WERI-Rb-1 (cell line): ENCODE results near the gene OTUD7B.

Experiments
- DNase-seq: peaks from one replicate; pipeline ENCODE4 v3.0.0-alpha.2; 2020
- H3K27ac ChIP-seq: fragments of 250-450 bp; sonication (Bioruptor Pico); 2 replicates; pipeline ENCODE4 v1.5.1; 2020; ENCODE audit warnings: mild to moderate bottlenecking, moderate library complexity
- H3K27me3 ChIP-seq: fragments of 250-450 bp; sonication (Bioruptor Pico); 2 replicates; pipeline ENCODE4 v1.5.1; 2021; ENCODE audit warnings: mild to moderate bottlenecking, low read depth, moderate library complexity; ENCODE audit not compliant: insufficient read depth, severe bottlenecking
- H3K36me3 ChIP-seq: fragments of 250-450 bp; sonication (Bioruptor Pico); 2 replicates; pipeline ENCODE4 v1.5.1; 2020; ENCODE audit warnings: mild to moderate bottlenecking, moderate library complexity
- H3K4me3 ChIP-seq: 2 replicates; pipeline ENCODE4 v1.5.1; 2011; ENCODE audit warnings: low read depth, mild to moderate bottlenecking, control low read depth, low read length
- H3K9me3 ChIP-seq: fragments of 250-450 bp; sonication (Bioruptor Pico); 2 replicates; pipeline ENCODE4 v1.5.1; 2021; ENCODE audit warnings: mild to moderate bottlenecking, moderate library complexity; ENCODE audit not compliant: severe bottlenecking
- TF ChIP-seq, protein P1 (sequence below): IDR thresholded peaks from 2 replicates; pipeline ENCODE4 v1.5.1; 2011; ENCODE audit warnings: low read depth, mild to moderate bottlenecking, control low read depth, inconsistent platforms, low read length

OTUD7B gene

DNA sequence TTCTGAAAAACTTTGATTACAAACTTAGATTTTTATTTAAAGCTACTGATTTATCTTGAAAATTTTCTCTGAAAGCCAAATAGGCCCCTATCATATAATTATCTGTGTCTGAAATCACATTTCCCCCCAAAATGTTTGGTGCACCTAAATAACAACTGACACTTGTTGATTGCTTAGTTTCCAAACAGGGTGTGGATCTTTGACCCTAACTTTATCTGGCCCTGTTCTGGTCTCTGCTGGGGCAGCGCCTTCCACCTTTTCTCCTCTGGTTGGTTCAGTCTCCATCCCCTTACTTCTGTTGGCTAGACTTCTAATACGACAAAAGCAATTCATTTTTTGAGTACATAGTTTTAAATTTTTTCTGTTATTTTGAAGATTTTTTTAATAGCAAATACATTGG, 10.2 kb upstream of the OTUD7B start:
- H3K9me3 ChIP-seq = no peaks in the 10 kb centered on the region
- H3K4me3 ChIP-seq = no peak overlapping the region
- no peaks in the 10 kb centered on the region for H3K36me3 ChIP-seq
- TF ChIP-seq, protein P1, sequence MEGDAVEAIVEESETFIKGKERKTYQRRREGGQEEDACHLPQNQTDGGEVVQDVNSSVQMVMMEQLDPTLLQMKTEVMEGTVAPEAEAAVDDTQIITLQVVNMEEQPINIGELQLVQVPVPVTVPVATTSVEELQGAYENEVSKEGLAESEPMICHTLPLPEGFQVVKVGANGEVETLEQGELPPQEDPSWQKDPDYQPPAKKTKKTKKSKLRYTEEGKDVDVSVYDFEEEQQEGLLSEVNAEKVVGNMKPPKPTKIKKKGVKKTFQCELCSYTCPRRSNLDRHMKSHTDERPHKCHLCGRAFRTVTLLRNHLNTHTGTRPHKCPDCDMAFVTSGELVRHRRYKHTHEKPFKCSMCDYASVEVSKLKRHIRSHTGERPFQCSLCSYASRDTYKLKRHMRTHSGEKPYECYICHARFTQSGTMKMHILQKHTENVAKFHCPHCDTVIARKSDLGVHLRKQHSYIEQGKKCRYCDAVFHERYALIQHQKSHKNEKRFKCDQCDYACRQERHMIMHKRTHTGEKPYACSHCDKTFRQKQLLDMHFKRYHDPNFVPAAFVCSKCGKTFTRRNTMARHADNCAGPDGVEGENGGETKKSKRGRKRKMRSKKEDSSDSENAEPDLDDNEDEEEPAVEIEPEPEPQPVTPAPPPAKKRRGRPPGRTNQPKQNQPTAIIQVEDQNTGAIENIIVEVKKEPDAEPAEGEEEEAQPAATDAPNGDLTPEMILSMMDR = no peak
- no peak for DNase-seq
- no peaks in the 10 kb centered on the region for H3K27me3 ChIP-seq
- H3K27ac ChIP-seq = no peak overlapping the region

DNA sequence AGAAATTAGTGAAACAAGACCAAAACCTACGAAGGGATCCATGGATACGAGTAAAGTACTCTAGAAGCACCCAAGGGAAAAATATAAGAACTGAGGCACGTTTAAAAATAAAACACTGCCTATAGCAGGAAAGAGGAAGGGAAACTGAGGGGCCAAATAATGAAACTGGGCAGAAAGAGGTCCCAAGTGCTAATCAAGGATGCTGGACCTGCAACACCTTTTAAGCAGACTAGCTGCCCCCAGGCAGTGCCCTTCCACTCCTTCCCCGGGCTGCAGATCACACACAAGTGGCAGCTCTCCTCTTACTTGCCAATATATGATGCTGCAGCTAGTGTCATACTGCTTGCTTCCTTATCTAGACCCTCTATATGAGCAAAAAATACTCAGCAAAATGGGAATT, 7.6 kb upstream of the OTUD7B start:
- no peaks in the 10 kb centered on the region for H3K36me3 ChIP-seq
- H3K27me3 ChIP-seq = no peaks in the 10 kb centered on the region
- DNase-seq = no peak
- H3K4me3 ChIP-seq = no peak overlapping the region
- no peak overlapping the region; the same call in 1 of the 2 replicates for H3K27ac ChIP-seq
- no peaks in the 10 kb centered on the region for H3K9me3 ChIP-seq
- TF ChIP-seq, protein P1 = no peak

- Histone ChIP-seq H3K36me3 (no peaks in the 10 kb centered on the region), H3K9me3 (no peaks in the 10 kb centered on the region), H3K27ac (peak overlapping the region; percentile 28), H3K4me3 (no peak overlapping the region), H3K27me3 (no peaks in the 10 kb centered on the region)
- peak; percentile 69 for DNase-seq
- TF ChIP-seq, protein P1 = no peak
Observed at GRCh38 chr1:150017206-150017750, 6.8 kb upstream of the OTUD7B start.

- no peak for DNase-seq
- H3K27ac ChIP-seq = no peak overlapping the region
- H3K36me3 ChIP-seq = no peaks in the 10 kb centered on the region
- no peaks in the 10 kb centered on the region for H3K9me3 ChIP-seq
- no peak overlapping the region for H3K4me3 ChIP-seq
- H3K27me3 ChIP-seq = no peaks in the 10 kb centered on the region
- TF ChIP-seq, protein P1 = no peak
Observed at GRCh38 chr1:150015651-150016131, 5.2 kb upstream of the OTUD7B start.

DNA sequence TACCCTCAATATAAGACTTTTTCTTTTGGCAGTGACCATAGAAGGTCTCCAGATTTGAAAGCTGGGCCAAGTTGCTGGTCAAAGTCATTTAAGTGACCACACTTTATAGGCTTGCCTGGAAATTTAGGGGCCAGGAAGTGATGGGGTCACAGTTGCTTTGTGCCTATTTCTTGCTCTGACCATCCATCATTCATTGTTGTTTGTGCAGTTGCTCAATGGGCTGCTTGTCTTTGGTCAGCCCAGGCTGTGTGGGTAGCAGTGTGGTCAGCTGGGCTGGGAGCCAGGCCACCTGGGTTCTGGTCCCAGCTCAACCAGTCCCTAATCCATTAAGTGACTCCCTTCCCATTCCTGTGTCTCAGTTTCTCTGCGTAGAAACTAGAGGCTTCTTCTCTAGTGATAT, 2.1 kb upstream of the OTUD7B start:
- Histone ChIP-seq H3K27me3 (no peaks in the 10 kb centered on the region), H3K9me3 (no peaks in the 10 kb centered on the region), H3K4me3 (no peak overlapping the region), H3K27ac (no peak overlapping the region), H3K36me3 (peaks cover 4% of the 10 kb centered on the region; the same call in 1 of the 2 replicates)
- DNase-seq = no peak
- TF ChIP-seq, protein P1 = no peak
